Colonic mucosa (tissue), 4 donors: ENCODE data around the gene ARHGEF10L. TPM values are rescaled to one million over a fixed set of nuclear protein-coding genes. Genes with fewer than 3 reads are reported as not detected.

ENCODE experiments used
- DNase-seq: peaks from one replicate; pipeline ENCODE4 v3.0.0-alpha.2; 2020
- H3K27ac ChIP-seq: fragments of 200-600 bp; one replicate; pipeline ENCODE4 v1.8.0; 2021
- H3K27me3 ChIP-seq: fragments of 200-600 bp; one replicate; pipeline ENCODE4 v1.8.0; 2021
- H3K36me3 ChIP-seq: fragments of 200-600 bp; one replicate; pipeline ENCODE4 v1.8.0; 2021
- H3K4me1 ChIP-seq: fragments of 200-600 bp; one replicate; pipeline ENCODE4 v1.8.0; 2021; ENCODE audit warnings: mild to moderate bottlenecking
- H3K4me3 ChIP-seq: fragments of 200-600 bp; one replicate; pipeline ENCODE4 v1.8.0; 2021
- H3K9ac ChIP-seq, 2 donors: one replicate each; pipeline ENCODE4 v1.7.0; 2013; ENCODE audit warnings: control low read depth in 2 of 2, low read depth in 2 of 2, low read length in 2 of 2
- H3K9me3 ChIP-seq: fragments of 200-600 bp; one replicate; pipeline ENCODE4 v1.8.0; 2021
- intact Hi-C: fragments of 100-400 bp; cut with DNase I; formaldehyde crosslinking; loops from one replicate; pipeline ENCODE4 v1.14.1; 2022
- total RNA-seq, 2 donors: library from RNA; stranded (reverse); fragmentation: NEBNext Ultra II Directional in 1 of 2; extraction: Animal tissue kit (Norgen Biotek cat#: 25700) in 1 of 2; gene quantifications; one replicate each; pipeline ENCODE4 v1.2.1, GENCODE V29; 2021
- TF ChIP-seq, protein P1 (sequence below): fragments of 200-600 bp; IDR thresholded peaks from one replicate; pipeline ENCODE4 v1.8.0; 2022; ENCODE audit warnings: antibody characterized with exemption, mild to moderate bottlenecking
- donor health status: healthy.
- donor health status: DM: no; HTN: no; CAD: no.
- donor health status: DM: no; HTN: no; CAD: no.

Gene ARHGEF10L
- total RNA-seq, 2 donors from 2014 or later, result 77.5 to 133 TPM

DNA sequence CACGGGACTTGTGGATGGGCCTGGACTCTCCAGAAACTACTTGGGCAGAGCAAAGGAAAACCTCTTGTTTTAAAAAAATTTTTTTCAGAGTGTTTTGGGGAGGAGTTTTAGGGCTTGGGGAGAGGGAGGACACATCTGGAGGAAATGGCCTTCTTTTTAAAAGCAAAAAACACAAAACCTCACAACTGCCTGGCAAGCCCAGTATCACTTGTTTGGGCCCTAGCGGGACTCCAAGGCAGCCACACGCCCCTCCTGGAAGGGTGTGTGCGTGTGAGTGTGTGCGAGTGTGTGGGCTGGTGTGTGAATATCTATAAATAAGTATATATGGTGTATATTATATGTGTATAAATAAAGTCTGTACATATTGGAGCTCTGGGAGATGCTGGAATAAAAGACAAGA, 158.0 kb downstream of the ARHGEF10L start:
- intact Hi-C loops, result no loop called here
- Histone ChIP-seq H3K9me3 (no peaks in the 10 kb centered on the region), H3K36me3 (no peaks in the 10 kb centered on the region), H3K27me3 (no peaks in the 10 kb centered on the region), H3K9ac (no peak overlapping the region), H3K4me3 (no peak overlapping the region), H3K4me1 (no peaks in the 10 kb centered on the region), H3K27ac (no peak overlapping the region)
- DNase-seq, result no peak
- TF ChIP-seq, protein P1, sequence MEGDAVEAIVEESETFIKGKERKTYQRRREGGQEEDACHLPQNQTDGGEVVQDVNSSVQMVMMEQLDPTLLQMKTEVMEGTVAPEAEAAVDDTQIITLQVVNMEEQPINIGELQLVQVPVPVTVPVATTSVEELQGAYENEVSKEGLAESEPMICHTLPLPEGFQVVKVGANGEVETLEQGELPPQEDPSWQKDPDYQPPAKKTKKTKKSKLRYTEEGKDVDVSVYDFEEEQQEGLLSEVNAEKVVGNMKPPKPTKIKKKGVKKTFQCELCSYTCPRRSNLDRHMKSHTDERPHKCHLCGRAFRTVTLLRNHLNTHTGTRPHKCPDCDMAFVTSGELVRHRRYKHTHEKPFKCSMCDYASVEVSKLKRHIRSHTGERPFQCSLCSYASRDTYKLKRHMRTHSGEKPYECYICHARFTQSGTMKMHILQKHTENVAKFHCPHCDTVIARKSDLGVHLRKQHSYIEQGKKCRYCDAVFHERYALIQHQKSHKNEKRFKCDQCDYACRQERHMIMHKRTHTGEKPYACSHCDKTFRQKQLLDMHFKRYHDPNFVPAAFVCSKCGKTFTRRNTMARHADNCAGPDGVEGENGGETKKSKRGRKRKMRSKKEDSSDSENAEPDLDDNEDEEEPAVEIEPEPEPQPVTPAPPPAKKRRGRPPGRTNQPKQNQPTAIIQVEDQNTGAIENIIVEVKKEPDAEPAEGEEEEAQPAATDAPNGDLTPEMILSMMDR, result no peak

DNA sequence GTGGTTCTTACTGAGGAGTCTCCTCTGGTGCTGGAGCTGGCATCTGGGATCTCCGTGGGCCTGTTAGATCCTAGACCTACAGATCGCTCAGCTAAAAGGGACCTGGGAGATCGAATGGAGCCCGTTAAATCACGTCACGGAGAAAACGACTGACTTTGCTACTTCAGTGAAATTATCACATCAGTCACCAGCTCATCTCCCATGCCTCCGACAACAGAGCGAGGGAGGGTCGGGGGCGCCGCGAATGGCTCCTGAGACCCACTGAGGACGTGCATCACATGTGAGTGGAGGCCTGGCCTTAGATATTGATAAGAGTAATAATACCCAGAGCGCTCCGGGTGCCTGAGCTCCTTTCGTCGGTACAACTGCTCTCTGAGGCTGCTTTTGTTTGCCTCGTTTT, 160.1 kb downstream of the ARHGEF10L start:
- Histone ChIP-seq H3K27me3 (no peaks in the 10 kb centered on the region), H3K4me1 (no peaks in the 10 kb centered on the region), H3K27ac (no peak overlapping the region), H3K36me3 (no peaks in the 10 kb centered on the region), H3K4me3 (no peak overlapping the region), H3K9me3 (no peaks in the 10 kb centered on the region), H3K9ac (no peak overlapping the region)
- intact Hi-C loops, result no loop called here
- TF ChIP-seq, protein P1, result no peak
- DNase-seq, result no peak

DNA sequence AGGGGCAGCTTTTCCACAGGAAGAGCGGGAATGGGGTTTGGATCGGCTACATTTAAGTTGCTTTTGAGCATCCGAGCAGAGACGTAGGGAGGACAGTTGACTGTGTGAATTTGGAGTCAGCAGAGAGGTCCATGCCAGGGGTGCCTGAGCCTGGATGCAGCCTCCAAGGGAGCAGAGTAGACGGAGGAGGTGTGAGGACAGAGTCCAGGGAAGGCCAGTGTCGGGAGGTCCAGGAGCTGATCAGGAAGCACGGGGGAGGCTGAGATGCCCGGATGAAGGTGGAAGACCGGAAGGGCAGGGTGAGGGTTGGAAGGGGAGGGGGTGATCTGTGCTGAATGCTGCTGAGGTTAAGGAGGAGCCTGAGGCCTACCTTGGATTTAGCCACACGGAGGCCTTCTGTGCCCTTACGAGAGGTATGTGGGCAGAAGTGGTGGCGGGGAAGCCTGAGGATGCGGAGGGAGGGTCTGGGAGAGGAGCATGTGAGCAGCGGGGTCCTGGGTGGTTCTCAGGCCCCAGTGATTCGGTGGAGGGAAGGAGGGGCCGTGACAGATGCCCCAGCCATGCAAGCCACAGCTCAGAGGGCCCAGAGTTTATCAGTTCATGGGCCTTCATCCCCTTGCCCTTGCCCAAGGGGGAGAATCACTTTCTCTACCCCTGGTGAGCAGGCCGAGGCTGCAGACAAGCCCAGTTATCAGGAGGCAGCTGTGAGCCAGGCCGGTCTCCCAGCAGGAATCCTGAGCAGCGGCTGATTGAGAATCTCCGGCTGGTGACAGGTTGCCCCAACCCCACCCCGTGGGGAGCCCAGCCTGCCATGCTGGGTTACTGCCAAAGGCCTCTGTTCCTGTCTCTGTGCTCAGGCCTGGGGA, 161.7 kb downstream of the ARHGEF10L start:
- Histone ChIP-seq H3K27ac (no peak overlapping the region), H3K9ac (no peak overlapping the region), H3K4me1 (no peaks in the 10 kb centered on the region), H3K9me3 (no peaks in the 10 kb centered on the region), H3K4me3 (no peak overlapping the region), H3K27me3 (no peaks in the 10 kb centered on the region), H3K36me3 (no peaks in the 10 kb centered on the region)
- TF ChIP-seq, protein P1, result no peak
- DNase-seq, result no peak
- intact Hi-C loops, result no loop called here

DNA sequence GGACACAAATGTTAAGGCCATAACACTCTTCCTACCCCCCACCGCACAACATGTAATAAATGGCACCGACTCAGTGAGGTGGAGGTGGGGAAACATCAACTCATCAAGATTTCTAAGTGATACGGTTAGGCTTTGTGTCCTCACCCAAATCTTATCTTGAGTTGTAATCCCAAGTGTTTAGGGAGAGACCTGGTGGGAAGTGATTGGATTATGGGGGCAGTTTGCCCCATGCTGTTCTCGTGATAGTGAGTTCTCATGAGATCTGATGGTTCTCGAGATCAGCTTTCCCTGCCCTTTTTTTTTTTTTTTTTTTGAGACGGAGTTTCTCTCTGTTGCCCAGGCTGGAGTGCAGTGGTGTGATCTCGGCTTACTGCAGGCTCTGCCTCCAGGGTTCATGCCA, 164.7 kb downstream of the ARHGEF10L start:
- intact Hi-C loops, result no loop called here
- Histone ChIP-seq H3K9me3 (no peaks in the 10 kb centered on the region), H3K4me3 (no peak overlapping the region)

DNA sequence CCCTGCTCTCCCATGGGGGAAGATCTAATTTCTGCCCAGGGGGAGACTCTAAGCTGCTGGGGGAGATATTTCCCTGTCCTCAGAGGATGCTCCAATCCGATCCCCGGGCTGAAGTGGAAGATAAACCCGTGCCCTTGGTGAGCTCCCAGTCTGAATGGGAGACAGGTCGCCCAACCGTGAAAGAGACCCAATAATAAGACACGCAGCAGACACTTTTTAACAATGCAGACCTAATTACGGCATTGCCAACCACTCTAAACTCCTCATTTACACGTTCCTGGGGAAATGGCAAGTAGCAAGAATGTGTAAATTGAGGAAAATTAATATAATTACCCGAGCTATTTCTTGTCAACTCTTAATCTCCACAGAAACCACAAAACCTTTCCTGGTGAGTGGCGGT, 166.9 kb downstream of the ARHGEF10L start:
- Histone ChIP-seq H3K9me3 (no peaks in the 10 kb centered on the region), H3K27me3 (no peaks in the 10 kb centered on the region), H3K4me3 (no peak overlapping the region), H3K36me3 (no peaks in the 10 kb centered on the region), H3K27ac (no peak overlapping the region), H3K4me1 (no peaks in the 10 kb centered on the region), H3K9ac (no peak overlapping the region)
- intact Hi-C loops, result no loop called here
- no peak for DNase-seq
- TF ChIP-seq, protein P1, result no peak

More for the DNA sequence above, 164.7 kb downstream of the ARHGEF10L start:
- TF ChIP-seq, protein P1, result no peak
- no peaks in the 10 kb centered on the region for H3K4me1 ChIP-seq
- H3K27me3 ChIP-seq, result no peaks in the 10 kb centered on the region
- DNase-seq, result no peak
- H3K27ac ChIP-seq, result no peak overlapping the region
- no peak overlapping the region for H3K9ac ChIP-seq
- no peaks in the 10 kb centered on the region for H3K36me3 ChIP-seq
